ENCODE data around the gene SEPTIN10.
"Not testable (repeated sequence)": the region's sequence is repeated elsewhere in the genome, so short reads cannot be mapped to it uniquely, and the experiment has no call there.

Gene SEPTIN10

DNA sequence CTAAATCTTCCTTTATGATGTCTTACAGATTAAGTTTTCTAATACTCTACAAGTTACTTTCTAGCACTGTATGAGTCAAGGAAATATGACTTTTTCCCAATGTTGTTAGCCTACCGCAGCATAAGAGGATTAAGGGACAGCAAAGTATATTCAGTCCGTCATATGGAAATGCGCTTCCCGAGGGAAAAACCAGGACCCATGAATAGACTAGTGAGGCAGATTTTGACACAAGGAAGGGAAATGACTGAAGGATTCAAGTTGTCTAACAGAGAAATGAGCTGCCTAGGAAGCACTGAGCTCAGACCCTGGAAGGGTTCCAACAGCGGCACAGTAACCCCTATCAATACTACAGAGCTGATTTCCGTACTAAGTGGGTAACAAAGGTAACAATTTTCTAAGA is 12.0 kb downstream of the SEPTIN10 start:
- no peak for DNase-seq (ENCODE audit: low read depth)

DNA sequence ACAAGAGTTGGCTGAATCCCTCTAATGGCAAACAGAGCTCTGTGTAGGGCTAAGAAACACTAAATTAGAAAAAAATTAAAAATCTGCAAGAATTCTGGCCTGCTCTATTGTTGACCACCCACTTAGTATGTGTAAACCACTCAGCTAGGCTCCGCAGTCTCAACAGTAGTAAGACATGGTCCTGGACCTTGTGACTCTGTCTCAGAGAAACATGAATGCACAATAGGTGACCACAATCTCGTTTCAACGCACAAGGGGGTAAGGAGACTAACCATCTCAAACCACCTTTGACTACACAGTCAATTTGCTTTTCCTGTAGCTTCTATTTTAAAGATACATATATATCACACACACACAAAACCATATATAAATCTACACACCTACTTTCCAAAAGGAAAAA is 16.5 kb downstream of the SEPTIN10 start:
- DNase-seq (ENCODE audit: low read depth): no peak

DNA sequence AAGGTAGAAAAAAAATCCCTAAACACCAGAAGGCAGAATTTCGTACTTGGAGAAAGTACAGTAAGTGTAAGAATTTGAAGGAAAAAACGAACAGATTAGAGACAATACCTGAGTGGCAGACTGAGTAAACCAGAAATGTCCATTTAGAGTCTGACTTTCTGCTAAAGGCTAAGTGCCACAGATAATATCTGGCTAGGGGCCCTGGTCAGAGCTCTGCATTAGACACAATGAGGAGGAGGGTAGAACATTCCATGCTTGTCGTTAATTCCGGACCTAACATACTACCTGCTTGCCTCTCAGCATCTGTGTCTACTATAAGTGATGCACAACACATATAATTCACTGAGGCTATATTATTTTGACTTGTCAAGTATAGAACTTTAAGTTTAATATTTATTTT is 18.1 kb downstream of the SEPTIN10 start:
- DNase-seq (ENCODE audit: low read depth): no peak

DNA sequence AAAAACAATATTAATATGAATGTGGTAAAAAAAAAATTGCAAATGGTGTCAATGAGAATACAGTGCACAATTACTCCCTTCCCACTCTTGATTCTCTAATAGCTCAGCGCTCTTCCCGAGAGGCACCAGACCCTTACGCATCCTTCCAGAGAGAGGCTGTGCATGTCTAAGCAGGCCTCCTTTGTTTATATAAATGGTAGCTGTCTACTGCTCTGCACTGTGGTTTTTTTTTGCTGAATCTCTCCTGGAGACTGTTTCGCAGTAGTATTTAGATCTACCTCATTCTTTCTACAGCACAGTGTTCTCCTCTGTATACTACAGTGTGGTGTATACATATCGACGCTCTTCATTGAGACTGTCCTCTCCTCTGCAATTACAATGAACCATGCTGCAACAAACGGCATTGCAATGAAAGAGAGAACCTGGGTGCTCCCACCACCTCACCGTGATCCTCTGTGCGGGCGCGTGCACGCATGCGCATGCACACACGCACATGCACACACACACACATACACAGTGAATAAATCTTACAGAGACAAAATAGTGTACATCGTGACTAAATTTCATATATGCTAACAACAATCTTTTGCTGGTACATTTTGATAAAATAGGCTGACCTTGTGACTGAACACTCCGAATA is 19.4 kb downstream of the SEPTIN10 start:
- DNase-seq (ENCODE audit: low read depth): no peak

DNA sequence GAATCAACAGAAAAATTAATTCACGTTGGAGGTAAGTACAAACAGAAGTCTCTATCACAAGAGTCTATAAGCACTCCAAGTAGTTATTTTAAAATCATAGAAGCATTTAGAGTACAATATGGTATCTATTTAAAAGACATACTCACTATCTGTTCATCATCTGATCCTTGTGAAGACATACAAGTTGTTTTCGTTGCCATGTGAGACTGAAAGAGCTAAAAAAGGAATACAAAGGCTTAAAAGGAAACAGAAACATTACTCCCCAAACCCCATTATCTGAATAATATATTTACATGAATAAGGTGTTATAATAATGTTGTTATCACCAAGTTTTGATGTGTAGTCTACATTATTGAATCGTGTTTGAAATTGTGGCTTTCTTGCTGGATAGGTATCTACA is 20.9 kb downstream of the SEPTIN10 start:
- no peak for DNase-seq (ENCODE audit: low read depth)

DNA sequence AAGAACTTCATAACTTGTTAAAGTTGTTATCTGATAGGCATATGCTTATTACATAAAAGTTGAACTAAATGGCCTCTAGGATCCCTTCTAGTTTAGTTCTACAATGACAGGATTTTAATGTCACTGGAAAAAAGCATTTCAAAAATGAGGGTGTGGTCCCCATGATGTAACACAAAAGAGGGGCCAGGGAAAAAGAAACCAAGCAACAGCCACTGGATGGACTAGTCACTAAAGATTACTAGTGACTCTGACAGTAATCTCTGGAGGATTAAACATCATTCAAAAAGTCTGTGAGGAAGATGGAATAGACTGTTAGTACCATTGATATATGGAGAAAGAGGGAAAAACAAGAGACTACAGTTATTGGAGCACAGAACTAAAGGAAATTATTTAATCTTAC is 22.6 kb downstream of the SEPTIN10 start:
- no peak for DNase-seq (ENCODE audit: low read depth)

DNA sequence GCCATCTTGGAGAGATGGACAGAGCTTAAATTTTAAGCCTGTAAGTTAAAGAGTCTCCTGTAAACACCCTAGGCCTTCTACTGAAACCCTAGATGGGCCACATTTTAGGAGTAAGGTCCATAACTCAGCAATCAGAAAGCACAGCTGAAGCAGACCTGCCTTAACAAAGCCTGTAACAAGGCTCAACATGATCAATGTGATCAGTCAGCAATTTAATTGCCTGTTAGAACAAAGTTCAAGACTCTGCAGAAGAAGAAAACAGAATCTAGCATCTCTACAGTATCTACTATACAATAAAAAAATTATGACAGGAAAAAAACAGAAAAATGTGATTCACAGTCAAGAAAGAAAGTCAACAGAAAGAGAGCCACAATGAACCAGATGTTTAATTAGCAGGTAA is 27.1 kb downstream of the SEPTIN10 start:
- DNase-seq (ENCODE audit: low read depth): no peak

DNA sequence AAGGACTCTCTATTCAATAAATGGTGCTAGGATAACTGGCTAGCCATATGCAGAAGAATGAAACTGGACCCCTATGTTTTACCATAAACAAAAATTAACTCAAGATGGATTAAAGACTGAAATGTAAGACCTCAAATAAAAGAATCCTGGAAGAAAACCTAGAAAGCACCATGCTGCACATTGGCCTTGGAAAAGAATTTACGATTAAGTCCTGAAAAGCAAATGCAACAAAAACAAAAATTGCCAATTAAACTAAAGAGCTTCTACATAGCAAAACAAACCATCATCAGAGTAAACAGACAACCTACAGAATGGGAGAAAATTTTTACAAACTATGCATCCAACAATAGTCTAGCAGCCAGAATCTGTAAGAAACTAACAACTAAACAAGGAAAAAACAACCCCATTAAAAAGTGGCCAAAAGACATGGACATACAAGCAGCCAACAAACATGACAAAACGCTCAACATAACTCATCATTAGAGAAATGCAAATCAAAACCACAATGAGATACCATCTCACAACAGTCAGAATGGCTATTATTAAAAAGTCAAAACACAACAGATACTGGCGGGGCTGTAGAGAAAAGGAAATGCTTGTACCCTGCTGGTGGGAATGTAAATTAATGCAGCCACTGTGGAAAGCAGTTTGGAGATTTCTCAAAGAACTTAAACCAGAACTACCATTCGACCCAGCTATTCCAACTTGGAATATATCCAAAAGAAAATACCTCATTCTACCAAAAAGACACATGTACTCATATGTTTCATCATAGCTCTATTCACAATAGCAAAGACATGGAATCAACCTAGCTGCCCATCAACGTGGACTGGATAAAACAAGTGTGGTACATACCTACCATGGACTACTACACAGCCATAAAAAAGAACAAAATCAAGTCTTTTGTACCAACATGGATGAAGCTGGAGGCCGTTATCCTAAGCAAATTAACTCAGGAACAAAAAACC is 30.6 kb downstream of the SEPTIN10 start:
- DNase-seq (ENCODE audit: low read depth): no peak

DNA sequence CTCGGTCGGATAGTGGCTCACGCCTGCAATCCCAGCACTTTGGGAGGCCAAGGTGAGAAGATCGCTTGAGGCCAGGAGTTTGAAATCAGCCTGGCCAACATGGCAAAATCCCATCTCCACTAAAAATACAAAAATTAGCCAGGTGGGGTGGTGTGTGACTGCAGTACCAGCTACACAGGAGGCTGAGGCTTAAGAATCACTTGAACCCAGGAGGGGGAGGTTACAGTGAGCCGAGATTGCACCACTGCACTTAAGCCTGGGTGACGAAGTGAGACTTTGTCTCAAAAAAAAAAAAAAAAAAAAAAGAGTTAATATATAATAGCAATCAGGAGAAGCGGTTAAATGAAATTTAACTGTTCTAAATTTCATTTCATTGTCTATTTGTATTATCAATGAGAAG is 36.1 kb downstream of the SEPTIN10 start:
- DNase-seq (ENCODE audit: low read depth): not testable (repeated sequence)

DNA sequence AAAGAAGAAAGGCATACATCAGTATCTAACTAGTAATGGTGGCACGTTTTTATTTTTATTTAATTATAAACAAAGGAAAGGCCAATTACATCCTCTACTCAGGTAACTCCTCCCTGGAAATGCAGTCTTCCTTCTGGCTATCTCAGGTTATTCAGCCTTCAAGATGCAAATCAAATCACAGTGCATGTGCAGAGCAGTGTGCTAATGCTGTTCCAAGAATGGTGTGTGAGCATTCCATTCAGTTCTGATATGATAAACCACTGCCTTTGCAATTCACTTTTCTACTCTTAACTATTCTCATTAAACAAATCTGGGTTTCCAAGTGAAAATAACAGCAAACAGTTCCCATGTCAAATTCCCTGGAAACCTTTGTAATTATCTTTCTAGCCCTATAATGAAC is 38.4 kb downstream of the SEPTIN10 start:
- no peak for DNase-seq (ENCODE audit: low read depth)

DNA sequence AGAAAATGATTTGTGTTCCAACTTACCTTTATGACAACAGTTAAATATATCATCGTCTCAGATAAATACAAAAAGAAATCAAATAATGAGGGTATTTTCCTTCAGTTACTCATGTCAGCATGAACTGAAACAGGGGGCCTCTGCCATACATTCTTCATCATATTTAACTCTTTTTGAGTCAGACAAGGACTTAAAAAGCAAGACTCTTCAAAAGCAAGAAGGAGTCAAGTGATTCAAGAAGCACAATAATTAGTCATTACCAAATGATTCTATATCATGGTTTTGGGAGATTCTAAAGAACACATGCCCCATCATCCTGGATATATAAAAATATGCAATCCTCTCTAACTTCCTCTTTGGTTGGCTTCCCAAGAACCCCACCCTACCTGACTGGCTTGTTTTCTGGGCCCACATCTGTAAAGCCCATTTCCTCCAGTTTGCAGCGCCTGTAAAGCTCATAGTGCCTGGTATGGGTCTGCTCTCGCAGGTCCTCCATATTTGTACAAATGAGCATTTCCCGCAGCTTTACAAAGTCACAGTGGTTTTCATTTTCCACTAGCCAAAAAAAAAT is 49.7 kb downstream of the SEPTIN10 start:
- no peak for DNase-seq (ENCODE audit: low read depth)

DNA sequence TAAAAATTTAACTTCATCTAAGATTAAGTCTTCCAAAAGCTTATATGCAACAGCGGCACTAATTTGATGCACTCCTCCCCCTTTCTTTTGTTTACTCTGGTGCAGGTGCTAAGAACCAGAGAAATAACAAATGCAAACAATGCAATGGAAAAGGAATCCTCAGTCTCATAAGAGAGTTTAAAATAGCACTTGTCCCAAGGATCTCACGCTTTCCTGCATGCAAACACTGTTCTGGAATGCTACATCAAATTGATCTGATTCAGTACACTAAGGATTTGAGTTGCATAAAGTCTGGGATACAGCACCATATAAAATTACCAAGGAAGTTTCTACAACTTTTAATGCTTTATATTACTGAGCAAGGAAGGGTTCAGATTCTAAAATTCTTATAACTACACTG is 50.5 kb downstream of the SEPTIN10 start:
- DNase-seq (ENCODE audit: low read depth): no peak

DNA sequence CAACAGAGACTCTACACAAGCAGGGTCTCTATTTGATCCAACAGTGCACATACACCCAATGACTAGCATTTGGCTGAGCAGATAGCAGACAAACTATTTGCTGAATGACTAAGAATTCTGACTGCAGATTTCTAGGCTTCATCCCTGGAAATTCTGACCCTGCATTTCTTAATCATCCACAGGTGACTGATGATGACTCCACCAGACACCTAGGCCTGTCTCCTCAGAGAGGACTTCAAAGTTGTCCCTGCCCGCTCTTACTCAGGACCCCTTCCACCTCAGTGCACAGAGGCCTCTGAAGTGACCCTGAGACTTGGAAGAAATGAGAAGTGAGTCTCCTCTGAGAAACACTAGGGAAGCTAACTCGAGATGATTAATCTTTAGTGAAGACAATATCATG is 51.3 kb downstream of the SEPTIN10 start:
- DNase-seq (ENCODE audit: low read depth): no peak

DNA sequence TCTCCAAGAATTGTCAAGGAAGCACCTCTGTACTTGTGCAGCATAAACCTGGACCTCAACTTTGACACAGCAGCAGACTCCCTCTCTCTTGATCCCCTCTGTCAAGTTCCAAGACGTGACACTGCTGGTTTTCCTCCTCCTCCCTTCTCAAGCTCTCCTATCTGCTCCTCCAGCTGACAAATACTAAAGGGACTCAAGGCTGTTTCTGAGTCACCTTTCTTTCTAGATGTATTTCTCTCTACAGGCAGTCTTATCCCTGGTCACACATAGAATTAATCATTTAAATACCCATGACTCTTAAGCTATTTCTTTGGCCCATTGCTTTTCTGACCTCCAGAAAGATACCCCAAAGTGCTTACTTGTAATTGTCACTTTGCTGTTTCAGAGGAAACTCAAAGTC is 53.5 kb downstream of the SEPTIN10 start:
- DNase-seq (ENCODE audit: low read depth): no peak

DNA sequence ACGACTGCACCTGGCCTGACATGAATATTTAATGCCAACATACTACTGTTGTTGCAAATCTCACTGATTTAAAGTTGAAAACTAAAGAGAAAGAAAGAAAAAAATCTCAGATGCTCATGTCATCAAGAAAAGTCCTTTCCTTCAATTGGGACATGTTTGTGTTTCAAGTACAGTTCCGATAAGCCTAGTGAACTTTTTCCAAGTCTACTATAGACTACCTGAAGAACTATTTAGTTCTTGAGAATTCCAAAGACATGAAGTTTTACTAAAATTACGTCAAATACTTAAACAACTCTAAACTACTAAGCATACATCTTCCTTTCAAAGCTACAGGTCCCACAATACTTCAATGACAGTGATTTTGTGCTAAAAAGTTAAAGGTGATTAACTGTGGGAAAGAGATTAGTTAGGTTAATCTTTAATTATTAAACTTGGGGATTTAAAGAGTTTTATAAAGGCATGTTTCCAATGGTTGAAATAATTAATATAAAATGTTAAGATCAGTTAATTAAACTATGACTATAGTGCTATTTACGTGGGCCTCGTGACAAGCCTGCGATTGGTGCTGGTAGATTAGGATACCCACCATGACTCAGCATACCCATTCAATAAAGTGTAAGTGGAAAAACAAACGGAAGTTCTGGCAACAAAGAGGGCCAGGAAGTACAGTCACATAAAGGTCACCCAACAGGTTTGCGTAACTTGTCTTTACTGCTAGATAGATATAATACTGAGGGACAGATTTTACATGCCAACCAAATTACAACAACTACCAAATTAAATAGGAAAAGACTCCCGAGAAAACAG is 55.5 kb downstream of the SEPTIN10 start:
- DNase-seq (ENCODE audit: low read depth): no peak

DNA sequence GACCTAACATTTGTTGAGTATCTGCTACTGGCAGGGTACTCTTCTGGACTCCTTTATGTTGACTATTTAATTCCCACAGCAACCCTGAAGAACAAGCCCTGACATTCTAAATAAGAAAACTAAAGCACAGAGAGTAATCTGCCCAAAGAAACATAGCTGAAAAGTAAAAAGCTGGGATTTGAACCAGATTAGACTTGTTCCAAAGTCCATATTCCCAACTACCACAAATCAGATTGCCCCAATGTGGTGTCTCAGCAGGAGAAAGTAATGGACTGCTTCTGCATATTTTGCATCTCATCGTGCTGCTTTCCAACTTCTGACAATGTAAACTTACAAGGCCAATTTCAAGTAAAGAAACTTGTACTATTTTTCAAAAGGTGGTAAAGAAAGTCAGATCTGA is 56.5 kb downstream of the SEPTIN10 start:
- DNase-seq (ENCODE audit: low read depth): no peak

DNA sequence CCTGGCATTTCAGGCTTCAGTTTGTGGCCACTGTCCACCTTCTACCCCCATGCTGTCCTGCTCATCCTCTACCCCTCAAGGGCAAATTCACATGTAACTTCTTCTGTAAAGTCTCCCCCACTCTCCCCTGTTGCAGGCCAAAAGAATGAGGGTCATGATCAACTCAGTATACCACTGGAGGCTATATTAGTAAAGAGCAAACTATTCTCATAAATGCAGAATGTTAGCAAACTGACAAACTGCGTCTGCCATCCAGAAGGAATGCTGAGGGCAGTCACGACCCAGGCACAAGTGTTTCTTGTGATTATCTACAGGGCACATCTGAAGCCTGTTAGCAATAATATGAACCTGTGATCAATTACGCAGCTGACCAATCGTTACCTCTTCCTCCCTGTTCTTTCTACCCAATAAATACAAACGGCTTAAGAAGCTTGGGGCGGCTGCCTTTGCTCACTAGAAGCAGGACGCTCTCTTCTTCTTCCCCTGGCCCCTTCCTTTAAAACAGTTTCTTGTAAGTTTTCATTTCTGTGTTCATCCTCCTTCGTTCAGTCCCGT is 58.3 kb downstream of the SEPTIN10 start:
- DNase-seq (ENCODE audit: low read depth): no peak

DNA sequence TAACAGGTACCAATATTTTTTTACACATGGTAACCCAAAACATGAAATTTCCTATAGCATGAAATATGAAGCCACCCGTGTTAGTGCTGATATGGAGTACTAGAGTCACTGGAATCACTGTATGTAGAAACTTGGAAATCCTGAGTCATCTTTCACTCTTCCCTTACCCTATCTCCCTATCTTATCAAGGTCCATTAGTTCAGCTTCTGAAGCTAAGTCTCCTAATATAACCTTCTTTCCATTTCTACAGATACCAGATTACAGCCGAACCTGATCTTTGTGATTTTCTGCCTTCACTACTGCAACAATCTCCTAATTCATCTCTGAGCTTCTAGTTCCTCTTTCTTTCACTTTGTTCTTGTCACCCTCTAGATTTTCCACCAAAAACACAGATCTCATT is 59.0 kb downstream of the SEPTIN10 start:
- DNase-seq (ENCODE audit: low read depth): no peak

DNA sequence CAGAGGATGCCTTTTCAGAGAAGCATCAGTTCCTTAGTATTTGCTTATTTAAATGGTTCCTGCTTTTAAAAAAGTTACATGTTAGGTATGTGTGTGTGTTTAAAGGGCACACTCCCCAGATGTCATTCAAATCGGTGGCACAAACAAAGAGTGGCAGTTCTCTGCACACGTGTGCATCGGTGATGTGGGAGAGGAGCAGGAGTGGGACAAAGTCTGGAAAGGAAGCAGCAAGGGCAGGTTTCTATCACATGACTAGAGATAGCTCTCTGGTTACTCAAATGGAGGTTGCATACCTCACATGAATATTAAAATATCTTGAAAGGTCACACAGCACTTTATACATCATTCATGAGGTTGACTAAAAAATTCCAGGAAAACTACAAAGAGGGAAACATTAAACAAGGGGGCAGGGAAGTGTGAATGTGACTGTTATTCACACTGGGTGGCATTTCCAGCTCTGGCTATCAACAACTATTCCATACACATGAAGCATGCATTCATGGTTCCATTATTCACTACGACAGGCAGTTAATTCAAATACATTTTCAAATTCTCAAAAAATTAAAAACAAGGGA is 64.7 kb downstream of the SEPTIN10 start:
- DNase-seq (ENCODE audit: low read depth): no peak

DNA sequence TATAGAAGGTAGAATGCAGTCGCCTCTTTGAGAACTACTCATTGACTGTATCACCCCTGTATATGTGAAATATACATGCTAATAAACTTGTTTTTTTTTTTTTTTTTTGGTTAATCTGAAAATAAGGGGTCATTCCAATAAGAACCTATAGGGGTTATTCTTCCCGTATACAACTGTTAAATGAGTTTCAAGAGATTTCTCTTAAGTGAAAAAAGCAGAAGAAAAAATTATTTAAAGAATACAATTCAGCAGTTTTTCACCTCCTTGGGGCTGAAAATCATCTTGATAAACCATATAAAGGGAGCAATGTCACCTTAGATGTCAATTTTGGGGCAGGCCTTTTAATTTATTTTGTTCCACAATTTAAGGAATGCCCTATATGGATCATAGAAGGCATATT is 66.5 kb downstream of the SEPTIN10 start:
- DNase-seq (ENCODE audit: low read depth): no peak

DNA sequence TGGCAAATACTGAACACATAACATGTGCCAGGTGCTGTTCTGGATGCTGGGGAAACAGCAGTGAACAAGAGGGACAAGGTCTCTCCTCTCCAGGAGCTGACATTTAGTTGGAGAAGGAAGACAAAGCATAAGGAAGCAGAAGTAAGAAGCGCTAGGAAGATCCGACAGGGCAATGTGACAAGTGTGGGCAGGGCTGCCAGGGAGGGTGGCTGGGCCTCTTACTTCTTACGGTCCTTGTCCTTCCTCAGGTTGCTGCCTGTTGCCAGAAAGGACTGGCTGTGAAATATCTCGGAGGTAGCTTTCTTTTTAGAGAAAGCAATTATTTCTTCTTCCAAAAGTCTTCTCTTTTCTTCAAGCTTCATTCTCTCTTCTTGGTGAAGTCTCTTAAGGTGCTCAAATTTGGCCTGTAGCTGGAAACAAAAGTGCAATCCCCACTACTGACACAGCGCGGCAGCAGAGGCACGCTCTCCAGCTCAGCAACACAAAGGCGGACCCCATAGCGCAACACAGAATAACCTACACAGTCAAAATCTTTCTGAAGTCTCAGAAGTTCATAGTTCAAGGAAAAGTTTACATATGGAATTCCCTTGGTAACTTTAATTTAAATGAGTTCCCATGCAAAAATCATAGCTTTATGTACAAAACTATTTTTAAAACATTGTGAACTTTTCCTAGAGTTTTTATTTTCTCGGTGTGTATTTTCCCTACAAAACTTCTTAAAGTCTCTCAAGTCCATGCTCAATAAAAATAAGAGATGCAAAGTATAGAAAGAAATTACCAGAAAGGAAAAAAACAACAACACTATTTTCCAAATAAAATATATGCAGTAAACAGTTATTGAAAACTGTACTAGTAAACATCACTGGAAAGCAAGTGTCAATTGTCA is 67.7 kb downstream of the SEPTIN10 start:
- DNase-seq (ENCODE audit: low read depth): peak; percentile 43

All from activated T-cell treated with anti-CD3 and anti-CD28 coated beads for 1 hour (primary cell).